A549 (cell line): Measurements from ENCODE around the gene TBC1D24. TPM values are rescaled to one million over a fixed set of nuclear protein-coding genes. Genes with fewer than 3 reads are reported as not detected.

Experiments used
- ATAC-seq, 2 experiments: fragments of 200-7000 bp in 1 of 2; fragments of >200 bp in 1 of 2; cut with Nextera tagmentation in 1 of 2; cut with Tn5 transposase in 1 of 2; 3 replicates each; pipeline versions ENCODE4 v1.8.0 to v1.9.1; 2018 to 2020; ENCODE audit warnings: mild to moderate bottlenecking in 1 of 2, moderate library complexity in 1 of 2
- CTCF ChIA-PET: fragments of 300-600 bp; sonication (Branson Sonifier 250); formaldehyde crosslinking; extraction: SDS; loops from one replicate; lab custom pipeline; 2021; ENCODE audit warnings: antibody characterized with exemption, inconsistent platforms; lab: Yijun Ruan, JAX
- POLR2A ChIA-PET: fragments of 350-600 bp; formaldehyde crosslinking; extraction: SDS; loops from one replicate; lab custom pipeline; 2021; ENCODE audit warnings: antibody characterized with exemption, inconsistent platforms; lab: Yijun Ruan, JAX
- DNase-seq, 2 experiments: peaks; one replicate each; pipeline versions ENCODE4 v3.0.0 to v3.0.0-alpha.2; 2011 to 2016; ENCODE audit warnings: low read depth in 1 of 2, low spot score in 1 of 2
- FAIRE-seq: peaks from 2 replicates; lab custom pipeline; 2011; peaks lifted over from hg19 to GRCh38; lab: Jason Lieb, UNC
- H3K27ac ChIP-seq, 2 experiments: fragments of >200 bp; sonication (Bioruptor Twin); formaldehyde crosslinking; 3 replicates each; pipeline ENCODE4 v1.5.1; 2016 to 2017
- H3K4me1 ChIP-seq: fragments of >200 bp; sonication (Bioruptor Twin); formaldehyde crosslinking; 3 replicates; pipeline ENCODE4 v1.6.1; 2016
- H3K4me2 ChIP-seq: fragments of >200 bp; sonication (Bioruptor Twin); formaldehyde crosslinking; 3 replicates; pipeline ENCODE4 v1.6.1; 2016
- H3K4me3 ChIP-seq: fragments of >200 bp; sonication (Bioruptor Twin); formaldehyde crosslinking; 3 replicates; pipeline ENCODE4 v1.5.1; 2016
- H3K9me3 ChIP-seq: fragments of >200 bp; sonication (Bioruptor Twin); formaldehyde crosslinking; 3 replicates; pipeline ENCODE4 v1.6.1; 2016
- CEBPB ChIP-seq, 2 experiments: fragments of >200 bp in 1 of 2; sonication (Bioruptor Twin) in 1 of 2; formaldehyde crosslinking in 1 of 2; IDR thresholded peaks; 2 replicates each; pipeline ENCODE4 v1.6.1; 2012 to 2016
- EHMT2 ChIP-seq: fragments of 200-600 bp; sonication (generic); IDR thresholded peaks from 2 replicates; pipeline ENCODE4 v1.6.1; 2016; ENCODE audit warnings: antibody characterized with exemption, low read depth, mild to moderate bottlenecking, moderate library complexity
- ELK1 ChIP-seq: fragments of 150-350 bp; IDR thresholded peaks from 2 replicates; pipeline ENCODE4 v1.6.1; 2014; ENCODE audit warnings: low read depth, mild to moderate bottlenecking, low read length
- EP300 ChIP-seq, 2 experiments: fragments of >200 bp; sonication (Bioruptor Twin); formaldehyde crosslinking; IDR thresholded peaks; 2 replicates in 1 of 2; 3 replicates in 1 of 2; pipeline ENCODE4 v1.6.1; 2016 to 2017
- ESRRA ChIP-seq: fragments of 150-350 bp; IDR thresholded peaks from 2 replicates; pipeline ENCODE4 v1.6.1; 2014; ENCODE audit warnings: mild to moderate bottlenecking, low read length, borderline replicate concordance
- FOXS1 ChIP-seq: fragments of 250-450 bp; sonication (Bioruptor Pico); IDR thresholded peaks from 2 replicates; pipeline ENCODE4 v1.5.0; 2020; ENCODE audit warnings: mild to moderate bottlenecking, moderate library complexity
- HES2 ChIP-seq: fragments of >200 bp; sonication (Bioruptor Twin); formaldehyde crosslinking; IDR thresholded peaks from 2 replicates; pipeline ENCODE4 v1.6.1; 2016
- HOXB13 ChIP-seq: fragments of 250-450 bp; sonication (Bioruptor Pico); IDR thresholded peaks from 2 replicates; pipeline ENCODE4 v1.5.0; 2020; ENCODE audit warnings: low read depth, mild to moderate bottlenecking, moderate library complexity
- JUN ChIP-seq, 2 experiments: fragments of >200 bp; sonication (Bioruptor Twin); formaldehyde crosslinking; IDR thresholded peaks; 2 replicates in 1 of 2; 3 replicates in 1 of 2; pipeline ENCODE4 v1.6.1; 2016 to 2017
- NR3C1 ChIP-seq: fragments of >200 bp; sonication (Bioruptor Twin); formaldehyde crosslinking; IDR thresholded peaks from 3 replicates; pipeline ENCODE4 v1.6.1; 2017
- PBX3 ChIP-seq: IDR thresholded peaks from 2 replicates; pipeline ENCODE4 v1.6.1; 2012
- PHF8 ChIP-seq: fragments of 200-600 bp; sonication (generic); IDR thresholded peaks from 2 replicates; pipeline ENCODE4 v1.6.1; 2016; ENCODE audit warnings: low read depth, mild to moderate bottlenecking, antibody characterized with exemption, moderate library complexity, borderline replicate concordance
- POLR2AphosphoS2 ChIP-seq: conservative IDR thresholded peaks from 2 replicates; pipeline ENCODE4 v1.6.1; 2012; ENCODE audit warnings: low read length, improper control_type of control experiment, inconsistent platforms
- RNF2 ChIP-seq: fragments of 200-600 bp; sonication (generic); IDR thresholded peaks from 2 replicates; pipeline ENCODE4 v1.6.1; 2016; ENCODE audit warnings: low read depth, mild to moderate bottlenecking, antibody characterized with exemption, moderate library complexity, borderline replicate concordance
- SMC3 ChIP-seq: fragments of >200 bp; sonication (Bioruptor Twin); formaldehyde crosslinking; IDR thresholded peaks from 3 replicates; pipeline ENCODE4 v1.6.1; 2018; ENCODE audit warnings: inconsistent platforms
- SREBF2 ChIP-seq: fragments of 450-650 bp; IDR thresholded peaks from 2 replicates; pipeline ENCODE4 v1.6.1; 2014; ENCODE audit warnings: mild to moderate bottlenecking, moderate library complexity
- TP53 ChIP-seq: fragments of 250-450 bp; sonication (Bioruptor Pico); IDR thresholded peaks from 2 replicates; pipeline ENCODE4 v1.5.0; 2021; ENCODE audit warnings: mild to moderate bottlenecking, moderate library complexity
- USF2 ChIP-seq: fragments of 450-650 bp; IDR thresholded peaks from 2 replicates; pipeline ENCODE4 v1.6.1; 2014; ENCODE audit warnings: antibody characterized with exemption
- ZC3H11A ChIP-seq: fragments of 450-650 bp; IDR thresholded peaks from 2 replicates; pipeline ENCODE4 v1.6.1; 2014; ENCODE audit warnings: antibody characterized with exemption, mild to moderate bottlenecking
- WGBS: methylation state at CpG from one replicate; pipeline ENCODE4 v1.1.6; 2017; ENCODE audit errors: missing lambda C conversion rate; 5-methylcytosine and 5-hydroxymethylcytosine counted together
- polyA plus RNA-seq, 4 experiments: library from polyadenylated mRNA; depleted of rRNA in 3 of 4; stranded (reverse); fragments of >200 nt; fragmentation: RNase III in 1 of 4; extraction: RNeasy Plus Mini Kit Qiagen cat#74134 plus additional on column Dnase treatment in 1 of 4; gene quantifications; 2 replicates in 3 of 4; 3 replicates in 1 of 4; pipeline ENCODE4 v1.2.3, GENCODE V29; 2011 to 2017
- TF ChIP-seq, protein P1 (sequence below): fragments of 250-450 bp; sonication (Bioruptor Pico); IDR thresholded peaks from 2 replicates; pipeline ENCODE4 v1.5.0; 2020; ENCODE audit warnings: low read depth, mild to moderate bottlenecking, moderate library complexity

TBC1D24 gene
- polyA plus RNA-seq, 2 of the 4 experiments (the other 2 are of a cell fraction), result 4.2 to 7.3 TPM

DNA sequence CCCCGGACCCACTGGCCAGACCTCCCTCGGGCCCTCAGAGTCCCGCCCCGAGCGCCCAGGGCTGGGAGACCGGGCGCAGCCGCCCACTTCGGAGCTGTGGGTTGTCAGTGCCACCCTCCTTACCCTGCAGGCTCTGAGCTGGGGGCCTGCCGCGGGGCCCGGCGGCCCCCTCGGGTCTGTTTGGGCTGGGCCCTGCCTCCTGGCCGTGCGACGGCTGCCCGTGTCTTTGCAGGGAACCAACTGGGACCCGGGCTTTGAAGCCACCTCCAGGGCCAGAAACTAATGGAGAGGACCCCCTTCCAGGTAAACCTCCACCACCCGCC, 14.6 kb upstream of the TBC1D24 start:
- H3K4me3 ChIP-seq, result peak overlapping the region; percentile 52
- 17% methylated on average over 11 of the region's 20 CpGs for WGBS
- TF ChIP-seq PHF8 (peak; percentile 42; the same call in 1 of the 2 replicates), POLR2AphosphoS2 (no peak)
- TF ChIP-seq, all 56 proteins: peak for 1
- no peak for FAIRE-seq
- Histone ChIP-seq H3K4me1 (peaks cover 11% of the 10 kb centered on the region; the same call in 1 of the 3 replicates), H3K27ac (peak overlapping the region; percentile 72 to 92), H3K4me2 (peak overlapping the region; percentile 86), H3K9me3 (no peaks in the 10 kb centered on the region)
- no peak; a peak in 1 of 6 replicates for ATAC-seq
- POLR2A ChIA-PET, result interaction anchor here (0.6 to 1.7 kb wide), 2 partner anchors 187 to 305 kb away, joined by 3 to 5 read pairs; partner anchors contain the start of gene TRAF7
- DNase-seq, result no peak
- CTCF ChIA-PET, result interaction anchor here (0.8 to 8.5 kb wide), 7 partner anchors 9 to 41 kb away, joined by 3 to 40 read pairs (median 4); no protein-coding TSS in a partner anchor

DNA sequence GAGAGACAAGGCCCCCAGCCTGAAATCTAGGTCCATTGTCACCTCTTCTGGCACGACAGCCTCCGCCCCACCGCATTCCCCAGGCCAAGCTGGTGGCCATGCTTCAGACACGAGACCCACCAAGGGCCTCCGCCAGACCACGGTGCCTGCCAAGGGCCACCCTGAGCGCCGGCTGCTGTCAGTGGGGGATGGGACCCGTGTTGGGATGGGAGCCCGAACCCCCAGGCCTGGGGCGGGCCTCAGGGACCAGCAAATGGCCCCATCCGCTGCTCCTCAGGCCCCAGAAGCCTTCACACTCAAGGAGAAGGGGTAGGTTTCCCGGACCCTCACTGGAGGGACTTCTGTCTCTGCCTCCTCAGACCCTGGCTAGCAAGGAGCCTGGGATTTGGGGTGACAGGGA, 14.0 kb upstream of the TBC1D24 start:
- 84% methylated on average over 7 of the region's 13 CpGs for WGBS
- DNase-seq (no peak), ATAC-seq (no peak), FAIRE-seq (no peak)
- Histone ChIP-seq H3K4me1 (peaks cover 11% of the 10 kb centered on the region; the same call in 1 of the 3 replicates), H3K4me3 (peak overlapping the region; percentile 52), H3K9me3 (no peaks in the 10 kb centered on the region), H3K27ac (peak overlapping the region in 1 of 2 experiments; percentile 92; a peak in 3 of 6 replicates), H3K4me2 (peak overlapping the region; percentile 86)
- POLR2A ChIA-PET, result no interaction called here
- TF ChIP-seq EHMT2 (no peak), ESRRA (no peak), EP300 (IDR thresholded peaks at IDR 0.05) (no peak), ELK1 (no peak)
- TF ChIP-seq, protein P1, sequence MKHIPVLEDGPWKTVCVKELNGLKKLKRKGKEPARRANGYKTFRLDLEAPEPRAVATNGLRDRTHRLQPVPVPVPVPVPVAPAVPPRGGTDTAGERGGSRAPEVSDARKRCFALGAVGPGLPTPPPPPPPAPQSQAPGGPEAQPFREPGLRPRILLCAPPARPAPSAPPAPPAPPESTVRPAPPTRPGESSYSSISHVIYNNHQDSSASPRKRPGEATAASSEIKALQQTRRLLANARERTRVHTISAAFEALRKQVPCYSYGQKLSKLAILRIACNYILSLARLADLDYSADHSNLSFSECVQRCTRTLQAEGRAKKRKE (CRISPR knock-in tag), result no peak
- CTCF ChIA-PET, result interaction anchor here (0.6 to 8.5 kb wide), 4 partner anchors 12 to 262 kb away, joined by 3 to 40 read pairs (median 4); partner anchors contain the start of gene ABCA3

DNA sequence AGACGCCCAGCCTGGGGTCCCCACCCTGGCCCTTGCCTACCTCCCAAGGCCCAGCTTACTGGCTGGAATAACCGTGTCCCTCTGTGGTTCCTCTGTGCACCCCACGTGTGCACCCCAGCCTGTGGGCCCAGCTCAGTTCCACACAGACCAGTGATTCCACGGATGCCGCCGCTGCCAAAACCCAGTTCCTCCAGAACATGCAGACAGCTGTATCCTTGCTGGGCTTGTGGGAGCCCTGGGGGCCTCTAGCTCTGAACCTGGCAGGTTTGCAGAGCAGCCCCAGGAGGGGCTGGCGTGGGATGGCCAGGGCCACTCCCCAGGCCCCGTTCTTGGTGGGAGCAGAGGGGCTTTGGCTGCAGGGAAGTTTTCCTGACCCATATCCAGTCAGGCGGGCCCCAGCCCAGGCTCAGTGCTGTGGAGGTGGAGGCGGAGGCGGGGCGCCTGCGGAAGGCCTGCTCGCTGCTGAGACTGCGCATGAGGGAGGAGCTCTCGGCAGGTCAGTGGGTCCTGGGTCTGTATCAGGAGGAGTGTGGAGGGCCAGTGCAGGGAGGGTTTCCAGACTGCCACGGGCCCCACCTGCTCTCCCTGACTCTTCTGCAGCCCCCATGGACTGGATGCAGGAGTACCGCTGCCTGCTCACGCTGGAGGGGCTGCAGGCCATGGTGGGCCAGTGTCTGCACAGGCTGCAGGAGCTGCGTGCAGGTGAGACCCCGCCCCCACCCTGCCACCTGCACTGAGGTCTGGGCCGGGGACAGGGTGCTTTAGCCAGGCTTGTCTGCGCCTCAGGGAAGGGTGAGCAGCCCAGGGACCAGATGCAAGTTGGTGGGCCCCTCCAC, 12.7 kb upstream of the TBC1D24 start:
- no peaks in the 10 kb centered on the region for H3K9me3 ChIP-seq
- no peak for FAIRE-seq
- POLR2A ChIA-PET, result no interaction called here
- no peak for ATAC-seq
- CTCF ChIA-PET, result interaction anchor here (0.9 to 8.5 kb wide), 5 partner anchors 20 to 263 kb away, joined by 3 to 40 read pairs (median 3); partner anchors contain the start of gene ABCA3
- no peak overlapping the region for H3K27ac ChIP-seq
- H3K4me2 ChIP-seq, result no peak overlapping the region
- no peak overlapping the region for H3K4me3 ChIP-seq
- peaks cover 13% of the 10 kb centered on the region; the same call in 1 of the 3 replicates for H3K4me1 ChIP-seq
- no peak for DNase-seq
- TF ChIP-seq TP53 (CRISPR knock-in tag), result no peak
- no peak for TF ChIP-seq SREBF2
- no peak for TF ChIP-seq ELK1
- TF ChIP-seq POLR2AphosphoS2, result no peak
- no peak for TF ChIP-seq PHF8
- TF ChIP-seq, all 56 proteins: peak for 0
- 87% methylated on average over 14 of the region's 23 CpGs for WGBS

- no peaks in the 10 kb centered on the region for H3K9me3 ChIP-seq
- ATAC-seq (no peak), FAIRE-seq (no peak), DNase-seq (no peak)
- H3K4me2 ChIP-seq, result no peak overlapping the region
- POLR2A ChIA-PET, result interaction anchor here (0.7 kb wide), 1 partner anchor 38 kb away, joined by 4 read pairs; no protein-coding TSS in a partner anchor
- H3K4me3 ChIP-seq, result no peak overlapping the region
- no peak overlapping the region for H3K27ac ChIP-seq
- CTCF ChIA-PET, result no interaction called here
- no peak for TF ChIP-seq CEBPB (IDR thresholded peaks at IDR 0.05)
- no peak for TF ChIP-seq RNF2
- no peak for TF ChIP-seq JUN (IDR thresholded peaks at IDR 0.05)
- no peak for TF ChIP-seq FOXS1 (CRISPR knock-in tag)
- TF ChIP-seq SMC3, result no peak
- TF ChIP-seq HOXB13, result no peak
- TF ChIP-seq, protein P1 (CRISPR knock-in tag), result no peak
- TF ChIP-seq USF2, result no peak
- TF ChIP-seq PBX3, result no peak
- no peak for TF ChIP-seq ZC3H11A
- TF ChIP-seq NR3C1, result no peak
- TF ChIP-seq HES2, result no peak
- H3K4me1 ChIP-seq, result peaks cover 26% of the 10 kb centered on the region
- 88% methylated on average over 6 of the region's 12 CpGs for WGBS
Observed at GRCh38 chr16:2464333-2464732, 10.6 kb upstream of the TBC1D24 start.
